Hematopoietic multipotent progenitor cell treated with erythropoietin and hydrocortisone succinate and interleukin-3 and kit ligand, for 4 days (in vitro differentiated cells): ENCODE results near the gene AIM2.
"Not testable (repeated sequence)": the region's sequence is repeated elsewhere in the genome, so short reads cannot be mapped to it uniquely, and the experiment has no call there.

ENCODE experiments used
- DNase-seq: peaks from one replicate; pipeline ENCODE4 v3.0.0-alpha.2; 2015

AIM2 gene

GRCh38 chr1:159077120-159077961 is 775 bp upstream of the AIM2 start:
- peak; percentile 54 for DNase-seq

GRCh38 chr1:159071970-159072582 is 4.5 kb downstream of the AIM2 start:
- DNase-seq, result peak; percentile 82

DNA sequence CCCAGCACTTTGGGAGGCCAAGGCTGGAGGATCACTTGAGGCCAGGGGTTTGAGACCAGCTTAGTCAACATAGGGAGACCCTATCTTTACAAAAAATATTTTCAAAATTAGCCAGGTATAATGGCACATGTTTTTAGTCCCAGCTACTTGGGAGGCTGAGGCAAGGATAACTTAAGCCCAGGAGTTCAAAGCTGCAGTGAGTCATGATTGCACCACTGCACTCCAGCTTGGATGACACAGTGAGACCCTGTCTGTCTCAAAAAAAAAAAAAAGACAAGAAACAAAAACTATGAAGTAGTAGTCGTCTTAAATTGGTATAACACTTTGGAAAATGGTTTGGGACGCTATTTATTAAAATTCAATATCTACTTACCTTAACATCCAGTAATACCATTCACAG is 7.7 kb downstream of the AIM2 start:
- DNase-seq, result no peak

DNA sequence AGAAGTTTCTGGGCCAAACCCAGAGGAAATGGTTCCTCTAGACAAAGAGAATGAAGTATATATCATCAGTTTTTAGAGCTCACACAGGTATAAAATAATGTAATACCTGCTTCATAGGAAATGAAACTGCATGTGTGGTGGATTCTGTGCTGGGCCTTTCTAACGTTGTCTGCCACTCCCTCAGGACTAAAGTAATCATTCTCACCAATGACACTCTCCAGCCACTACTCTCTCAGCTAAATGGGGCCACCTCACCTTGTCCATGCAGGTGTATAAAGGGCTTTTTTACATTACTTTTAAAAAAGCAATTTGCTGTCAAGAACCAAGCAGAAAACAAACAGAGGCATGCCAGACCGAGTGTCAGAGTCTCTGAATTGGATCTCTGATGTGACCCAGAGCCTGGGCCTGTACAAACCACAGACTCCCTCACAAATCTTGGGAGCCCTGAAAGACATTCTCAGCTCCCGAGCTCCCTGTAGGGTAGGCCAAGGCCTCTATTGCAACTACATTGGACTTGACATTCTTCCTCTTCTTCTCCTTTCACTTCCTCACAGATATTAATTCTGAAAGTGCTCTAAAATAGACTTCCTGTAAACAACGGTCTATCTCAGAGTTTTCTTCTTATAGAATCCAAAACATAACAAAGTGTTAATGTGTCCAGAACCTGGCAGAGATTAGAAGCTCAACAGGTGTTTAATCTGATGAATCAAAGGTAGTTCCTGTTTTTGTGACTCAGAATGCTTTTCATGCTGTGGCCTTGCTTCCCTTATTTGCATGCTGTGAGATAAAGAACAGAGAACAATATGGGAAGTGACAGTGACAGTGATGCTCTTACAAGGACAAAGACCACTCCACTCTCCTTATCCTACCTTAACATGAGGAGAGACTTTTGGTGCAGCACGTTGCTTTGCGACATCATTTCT is 8.6 kb downstream of the AIM2 start:
- DNase-seq, result peak; percentile 78

DNA sequence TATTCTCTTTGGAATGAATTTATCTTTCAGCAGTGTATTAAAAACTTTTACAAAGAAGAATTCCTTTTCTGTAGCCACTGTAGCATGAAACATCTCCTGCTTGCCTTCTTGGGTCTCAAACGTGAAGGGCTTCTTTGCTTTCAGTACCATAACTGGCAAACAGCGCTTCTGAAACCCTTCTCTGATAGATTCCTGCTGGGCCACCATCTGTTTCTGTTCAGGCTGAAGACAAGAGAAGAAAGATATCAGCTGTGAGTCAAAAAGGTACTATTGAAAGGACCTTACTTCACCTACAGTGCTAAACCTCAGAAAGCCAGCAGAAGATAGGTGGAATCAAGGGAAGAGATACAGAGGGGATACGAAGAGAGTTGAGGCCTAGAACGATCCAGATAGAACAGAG is 10.5 kb downstream of the AIM2 start:
- DNase-seq, result no peak

- DNase-seq, result no peak
These were observed 11.5 kb downstream of the AIM2 start for GRCh38 chr1:159065106-159065505.

- DNase-seq, result no peak
These were observed 17.8 kb downstream of the AIM2 start for GRCh38 chr1:159058751-159059150.

DNA sequence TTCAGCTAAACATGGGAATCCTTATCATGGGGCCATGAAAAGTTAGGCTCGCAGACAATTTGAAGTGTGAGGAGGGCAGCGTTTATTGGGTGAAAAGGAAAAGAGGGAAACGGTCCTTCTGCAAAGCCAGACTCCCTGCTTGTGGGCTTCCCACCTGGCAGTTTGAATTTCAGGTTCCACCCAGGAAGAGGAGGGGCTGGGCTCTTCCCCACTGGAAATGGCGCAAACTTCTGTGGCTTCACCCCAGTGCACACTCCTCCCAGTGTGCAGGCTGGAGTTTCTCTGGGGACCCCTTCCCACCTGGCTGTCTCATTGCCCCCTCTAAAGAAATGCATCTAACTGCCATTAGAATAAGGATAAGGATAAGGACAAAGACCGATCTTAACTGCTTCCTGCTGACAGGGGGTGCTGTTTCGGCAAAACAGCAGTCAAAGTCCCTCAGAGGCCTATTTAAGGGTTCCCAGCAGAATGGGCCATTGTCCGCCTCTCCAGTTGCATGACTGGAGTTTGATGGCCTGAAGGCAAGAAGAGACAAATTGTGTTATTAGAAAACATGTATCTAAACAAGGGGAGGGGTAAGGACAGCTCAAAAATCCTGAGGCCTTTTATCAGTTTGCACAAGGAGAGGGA is 20.4 kb downstream of the AIM2 start:
- DNase-seq, result peak; percentile 7

- peak; percentile 65 for DNase-seq
These were observed 21.4 kb downstream of the AIM2 start for GRCh38 chr1:159055181-159055641.

DNA sequence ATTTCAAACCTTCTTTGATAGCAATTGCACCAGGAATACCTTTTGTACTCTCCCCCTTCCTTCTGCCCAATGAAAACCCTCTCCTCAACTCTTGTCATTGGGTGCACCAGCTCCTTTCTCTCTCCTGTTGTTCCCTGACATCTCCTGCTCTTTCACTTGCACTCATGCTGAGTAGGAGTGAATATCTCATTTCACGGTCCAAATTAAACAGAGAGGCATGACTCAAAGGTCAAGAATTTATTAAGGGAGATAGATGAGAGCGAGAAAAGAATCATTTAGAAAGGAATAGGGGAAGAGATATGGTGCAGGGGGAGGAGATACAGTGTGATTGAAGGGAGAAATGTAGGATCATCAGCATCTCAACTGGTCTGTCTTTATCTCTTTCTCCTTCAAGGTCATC is 22.1 kb downstream of the AIM2 start:
- no peak for DNase-seq

DNA sequence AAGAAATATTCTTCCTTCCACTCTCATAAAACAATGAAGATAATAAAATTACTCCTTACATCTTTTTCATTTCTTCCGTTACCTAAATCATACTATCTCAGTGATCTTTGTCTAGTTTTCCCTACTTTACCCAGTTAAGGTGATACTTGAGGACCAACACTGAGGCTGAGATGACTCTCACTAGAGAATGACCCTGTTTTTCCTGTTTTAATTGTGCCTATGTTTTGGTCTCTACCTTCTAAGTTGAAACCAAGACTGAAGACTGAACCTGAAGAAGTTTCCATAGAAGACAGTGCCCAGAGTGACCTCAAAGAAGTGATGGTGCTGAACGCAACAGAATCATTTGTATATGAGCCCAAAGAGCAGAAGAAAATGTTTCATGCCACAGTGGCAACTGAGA is 25.1 kb downstream of the AIM2 start:
- DNase-seq, result no peak

- not testable (repeated sequence) for DNase-seq
These were observed 30.1 kb downstream of the AIM2 start for GRCh38 chr1:159046486-159046885.

- DNase-seq, result no peak
These were observed 35.5 kb downstream of the AIM2 start for GRCh38 chr1:159040893-159041724.

GRCh38 chr1:159040206-159040605 is 36.4 kb downstream of the AIM2 start:
- DNase-seq, result no peak

- no peak for DNase-seq
These were observed 45.6 kb downstream of the AIM2 start for GRCh38 chr1:159030877-159031447.

DNA sequence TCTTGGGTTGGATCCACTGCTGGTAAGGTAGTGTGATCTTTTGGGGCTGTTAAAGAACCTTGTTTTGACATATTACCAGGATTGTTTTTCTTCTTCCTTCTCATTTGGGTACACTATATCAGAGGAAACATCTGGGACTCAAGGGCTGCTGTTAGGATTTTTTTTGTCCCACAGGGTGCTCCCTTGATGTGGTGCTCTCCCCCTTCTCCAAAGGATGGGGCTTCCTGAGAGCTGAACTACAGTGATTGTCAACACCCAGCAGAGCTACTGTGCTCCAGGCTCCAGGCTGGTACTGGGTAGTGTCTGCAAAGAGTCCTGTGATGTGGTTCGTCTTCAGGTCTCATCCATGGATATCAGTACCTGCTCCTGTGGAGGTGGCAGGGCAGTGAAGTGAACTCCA is 46.3 kb downstream of the AIM2 start:
- DNase-seq, result no peak

GRCh38 chr1:159026841-159027240 is 49.7 kb downstream of the AIM2 start:
- peak; percentile 20 for DNase-seq

GRCh38 chr1:159025043-159025442 is 51.5 kb downstream of the AIM2 start:
- no peak for DNase-seq

GRCh38 chr1:159023723-159024122 is 52.8 kb downstream of the AIM2 start:
- DNase-seq, result no peak

DNA sequence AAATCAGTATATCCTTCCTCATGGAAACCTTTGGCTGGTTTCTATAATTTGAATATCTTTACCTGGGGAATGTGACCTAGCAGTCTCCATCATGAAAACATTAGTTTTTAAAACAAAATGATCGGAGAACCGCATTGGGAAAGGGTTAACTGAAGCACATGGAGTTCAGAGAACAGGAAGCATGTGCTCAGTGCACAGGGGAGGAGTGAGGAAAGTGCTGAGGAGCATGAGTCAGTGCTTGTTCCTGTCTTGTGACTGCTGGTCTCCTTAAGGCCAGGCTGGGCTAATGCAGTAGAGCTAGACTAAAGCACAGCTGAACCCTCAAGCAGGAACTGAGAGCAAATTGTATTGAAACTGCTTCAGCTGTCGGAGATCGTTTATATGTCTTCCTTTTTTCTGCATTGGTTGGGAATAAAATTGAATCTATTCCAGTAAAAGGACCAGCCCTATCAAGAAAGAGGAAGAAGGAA is 61.1 kb downstream of the AIM2 start:
- DNase-seq, result peak; percentile 94

DNA sequence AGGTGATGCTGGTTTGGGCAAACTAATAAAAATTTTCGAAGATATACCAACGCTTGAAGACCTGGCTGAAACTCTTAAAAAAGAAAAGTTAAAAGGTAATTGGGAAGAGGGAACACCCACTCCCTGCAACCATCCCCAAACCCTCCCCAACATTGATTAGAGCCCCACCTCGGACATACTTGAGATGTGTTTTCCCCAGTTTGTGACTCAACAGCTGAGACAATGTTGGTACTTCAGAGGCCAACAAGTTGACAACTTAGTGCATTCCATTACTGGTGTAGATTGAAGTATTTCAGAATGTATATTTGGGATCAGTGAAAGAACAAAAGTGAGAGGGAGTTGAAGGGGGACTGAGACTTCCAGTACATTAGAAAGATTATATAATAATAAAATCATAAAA is 61.7 kb downstream of the AIM2 start:
- no peak for DNase-seq
